ENCODE measurements around the gene PGAP2. TPM values are rescaled to one million over a fixed set of nuclear protein-coding genes. Genes with fewer than 3 reads are reported as not detected.

The PGAP2 gene
- total RNA-seq, 1 experiment from 2014 or later, result 35.2 TPM

DNA sequence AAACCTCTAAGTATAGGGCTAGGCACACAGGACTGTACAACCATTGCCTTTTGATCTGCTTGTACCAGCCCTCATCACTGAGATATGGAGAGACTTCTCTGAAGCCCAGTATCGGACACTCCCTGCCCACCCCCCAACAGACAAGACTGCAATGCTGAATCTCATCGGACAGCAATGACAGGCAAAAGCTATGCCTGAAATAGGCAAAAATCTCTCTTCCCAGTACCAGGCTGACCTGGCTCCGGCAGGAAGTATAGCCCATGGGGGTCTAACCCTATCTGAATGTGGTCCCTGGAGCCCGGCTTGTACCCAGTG lies 25.9 kb downstream of the PGAP2 start:
- Mint-ChIP-seq H3K4me3 (ENCODE audit: low read depth, unreplicated experiment) (no peak overlapping the region), H3K27ac (ENCODE audit: unreplicated experiment) (no peak overlapping the region)
- CTCF ChIA-PET, result no interaction called here

DNA sequence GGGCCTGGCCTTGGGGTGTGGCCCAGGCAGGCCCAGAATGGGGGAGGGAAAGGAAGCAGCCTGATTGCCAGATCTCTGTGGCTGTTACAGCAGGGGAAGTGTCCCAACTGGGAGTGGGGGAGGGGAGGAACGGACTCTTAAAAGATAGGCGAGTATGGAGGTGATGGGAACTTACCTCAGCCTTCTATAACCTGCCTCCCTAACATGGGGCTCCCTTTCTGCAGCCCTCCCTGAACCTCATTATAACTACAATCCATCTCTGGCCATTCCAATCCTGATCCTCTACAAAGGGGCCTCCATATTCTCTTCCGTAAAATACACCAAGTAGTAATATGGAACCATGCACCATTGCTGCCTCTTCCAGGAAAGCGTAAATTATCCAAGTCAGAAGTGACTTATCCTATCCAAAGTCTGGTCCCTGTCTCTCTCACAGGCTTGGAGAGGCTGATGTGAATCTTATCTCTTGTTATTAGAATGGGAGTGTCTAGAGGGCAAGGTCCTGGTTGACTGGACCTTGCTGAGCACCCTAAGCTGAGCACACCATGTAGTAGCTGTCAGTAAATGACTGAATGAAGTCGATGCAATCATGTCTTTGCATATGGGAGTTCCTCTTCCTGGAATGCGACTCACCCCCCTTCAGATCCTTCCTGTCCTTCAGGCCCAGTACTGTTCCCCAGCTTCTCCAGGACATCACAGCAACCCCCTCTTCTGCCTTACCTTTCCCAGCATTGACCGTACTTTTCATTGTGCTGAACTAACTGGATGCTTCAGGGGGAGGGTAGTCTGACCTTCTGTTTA lies 26.5 kb downstream of the PGAP2 start:
- H3K4me3 Mint-ChIP-seq (ENCODE audit: low read depth, unreplicated experiment), result no peak overlapping the region
- CTCF ChIA-PET, result no interaction called here
- no TSS peak for BruUV-seq (replicated peaks)
- no peak overlapping the region for H3K27ac Mint-ChIP-seq (ENCODE audit: unreplicated experiment)
- peaks cover 44% of the 10 kb centered on the region for H3K4me1 Mint-ChIP-seq (ENCODE audit: low read depth, unreplicated experiment)
- H3K36me3 Mint-ChIP-seq (ENCODE audit: insufficient read depth, unreplicated experiment), result peaks cover 33% of the 10 kb centered on the region
- intact Hi-C loops (cut with micrococcal nuclease; ENCODE audit: unreplicated experiment), result no loop called here
- no peak for TF ChIP-seq CTCF (IDR thresholded peaks at IDR 0.05; ENCODE audit: unreplicated experiment)
- no peaks in the 10 kb centered on the region for H3K27me3 Mint-ChIP-seq (ENCODE audit: unreplicated experiment)
- DNase-seq, result no peak
- H3K9me3 Mint-ChIP-seq (ENCODE audit: low read depth, unreplicated experiment), result no peaks in the 10 kb centered on the region

More for the DNA sequence above, 25.9 kb downstream of the PGAP2 start:
- DNase-seq, result no peak
- no peaks in the 10 kb centered on the region for H3K9me3 Mint-ChIP-seq (ENCODE audit: low read depth, unreplicated experiment)
- H3K27me3 Mint-ChIP-seq (ENCODE audit: unreplicated experiment), result no peaks in the 10 kb centered on the region
- H3K36me3 Mint-ChIP-seq (ENCODE audit: insufficient read depth, unreplicated experiment), result peaks cover 30% of the 10 kb centered on the region
- TF ChIP-seq CTCF (IDR thresholded peaks at IDR 0.05; ENCODE audit: unreplicated experiment), result no peak
- H3K4me1 Mint-ChIP-seq (ENCODE audit: low read depth, unreplicated experiment), result peaks cover 38% of the 10 kb centered on the region
- BruUV-seq (replicated peaks), result no TSS peak
- intact Hi-C loops (cut with micrococcal nuclease; ENCODE audit: unreplicated experiment), result no loop called here

DNA sequence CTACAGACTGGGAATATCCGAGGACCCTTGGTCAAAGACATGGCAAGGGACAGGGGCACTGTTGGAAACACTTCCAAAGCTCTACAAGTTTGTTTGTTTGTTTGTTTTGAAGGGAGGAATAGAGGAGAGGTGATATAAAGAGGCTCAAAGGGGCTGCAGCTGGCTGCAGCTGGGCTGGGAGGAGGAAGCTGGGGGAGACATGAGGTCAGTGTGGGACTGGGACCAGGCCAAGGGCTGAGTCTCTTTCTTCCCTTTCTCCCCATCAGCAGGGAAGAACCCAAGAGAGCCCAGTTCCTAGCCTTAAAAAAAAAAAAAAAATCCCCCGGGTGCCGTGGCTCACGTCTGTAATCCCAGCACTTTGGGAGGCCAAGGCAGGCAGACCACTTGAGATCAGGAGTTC lies 27.4 kb downstream of the PGAP2 start:
- H3K27ac Mint-ChIP-seq (ENCODE audit: unreplicated experiment), result no peak overlapping the region
- H3K4me1 Mint-ChIP-seq (ENCODE audit: low read depth, unreplicated experiment), result peaks cover 47% of the 10 kb centered on the region

GRCh38 chr11:3836903-3837302 lies 28.5 kb downstream of the PGAP2 start:
- DNase-seq, result no peak
- Mint-ChIP-seq H3K4me3 (ENCODE audit: low read depth, unreplicated experiment) (no peak overlapping the region), H3K27ac (ENCODE audit: unreplicated experiment) (no peak overlapping the region), H3K27me3 (ENCODE audit: unreplicated experiment) (no peaks in the 10 kb centered on the region), H3K4me1 (ENCODE audit: low read depth, unreplicated experiment) (peaks cover 47% of the 10 kb centered on the region), H3K9me3 (ENCODE audit: low read depth, unreplicated experiment) (no peaks in the 10 kb centered on the region), H3K36me3 (ENCODE audit: insufficient read depth, unreplicated experiment) (peaks cover 40% of the 10 kb centered on the region)
- CTCF ChIA-PET, result no interaction called here
- intact Hi-C loops (cut with micrococcal nuclease; ENCODE audit: unreplicated experiment), result no loop called here
- BruUV-seq (replicated peaks), result no TSS peak
- no peak for TF ChIP-seq CTCF (IDR thresholded peaks at IDR 0.05; ENCODE audit: unreplicated experiment)

More for the DNA sequence above, 27.4 kb downstream of the PGAP2 start:
- no peak for TF ChIP-seq CTCF (IDR thresholded peaks at IDR 0.05; ENCODE audit: unreplicated experiment)
- intact Hi-C loops (cut with micrococcal nuclease; ENCODE audit: unreplicated experiment), result no loop called here
- Mint-ChIP-seq H3K27me3 (ENCODE audit: unreplicated experiment) (no peaks in the 10 kb centered on the region), H3K36me3 (ENCODE audit: insufficient read depth, unreplicated experiment) (peaks cover 40% of the 10 kb centered on the region), H3K9me3 (ENCODE audit: low read depth, unreplicated experiment) (no peaks in the 10 kb centered on the region), H3K4me3 (ENCODE audit: low read depth, unreplicated experiment) (no peak overlapping the region)
- no TSS peak for BruUV-seq (replicated peaks)
- CTCF ChIA-PET, result interaction anchor here (0.6 kb wide), 1 partner anchor 11 kb away, joined by 4 read pairs; no protein-coding TSS in a partner anchor
- DNase-seq, result no peak

Measured in Calu3 (cell line).